ENCODE results near the gene LRRC27. TPM values are rescaled to one million over a fixed set of nuclear protein-coding genes. Genes with fewer than 3 reads are reported as not detected.

Gene LRRC27
- polyA plus RNA-seq, 1 experiment = 10.5 TPM

- Histone ChIP-seq H3K27me3 (ENCODE audit: control insufficient read depth, insufficient read depth, low read length) (no peaks in the 10 kb centered on the region), H3K36me3 (ENCODE audit: control insufficient read depth, insufficient read depth, low read length) (peaks cover 6% of the 10 kb centered on the region), H3K4me3 (ENCODE audit: low read depth, low read length) (no peak overlapping the region)
- no peak for DNase-seq (ENCODE audit: low read depth)
- ChIA-PET POLR2A (no interaction called here), CTCF (interaction anchor here (1.0 kb wide), 1 partner anchor 9 kb away, joined by 4 read pairs; no protein-coding TSS in a partner anchor)
- no peak for TF ChIP-seq CTCF (IDR thresholded peaks at IDR 0.05; ENCODE audit: insufficient read depth, low read depth, low read length)
These were observed 78.2 kb downstream of the LRRC27 start for GRCh38 chr10:132410056-132410778.

GRCh38 chr10:132410779-132411532 is 79.0 kb downstream of the LRRC27 start:
- Histone ChIP-seq H3K27me3 (ENCODE audit: control insufficient read depth, insufficient read depth, low read length) (no peaks in the 10 kb centered on the region), H3K36me3 (ENCODE audit: control insufficient read depth, insufficient read depth, low read length) (peaks cover 4% of the 10 kb centered on the region), H3K4me3 (ENCODE audit: low read depth, low read length) (no peak overlapping the region)
- CTCF ChIA-PET = interaction anchor here (1.0 to 1.1 kb wide), 3 partner anchors 8 to 197 kb away, joined by 3 to 4 read pairs (median 3); no protein-coding TSS in a partner anchor
- TF ChIP-seq CTCF (IDR thresholded peaks at IDR 0.05; ENCODE audit: insufficient read depth, low read depth, low read length) = no peak
- POLR2A ChIA-PET = no interaction called here
- DNase-seq (ENCODE audit: low read depth) = no peak

- Histone ChIP-seq H3K4me3 (ENCODE audit: low read depth, low read length) (no peak overlapping the region), H3K36me3 (ENCODE audit: control insufficient read depth, insufficient read depth, low read length) (no peaks in the 10 kb centered on the region; the same call in 1 of the 2 replicates), H3K27me3 (ENCODE audit: control insufficient read depth, insufficient read depth, low read length) (no peaks in the 10 kb centered on the region)
- POLR2A ChIA-PET = no interaction called here
- CTCF ChIA-PET = interaction anchor here (1.0 to 1.4 kb wide), 3 partner anchors 12 to 198 kb away, joined by 3 read pairs; no protein-coding TSS in a partner anchor
- TF ChIP-seq CTCF (IDR thresholded peaks at IDR 0.05; ENCODE audit: insufficient read depth, low read depth, low read length) = no peak
- DNase-seq (ENCODE audit: low read depth) = no peak
These were observed 79.7 kb downstream of the LRRC27 start for GRCh38 chr10:132411561-132412253.

GRCh38 chr10:132412316-132413192 is 80.6 kb downstream of the LRRC27 start:
- no peak for TF ChIP-seq CTCF (IDR thresholded peaks at IDR 0.05; ENCODE audit: insufficient read depth, low read depth, low read length)
- POLR2A ChIA-PET = no interaction called here
- no peak overlapping the region for H3K4me3 ChIP-seq (ENCODE audit: low read depth, low read length)
- H3K36me3 ChIP-seq (ENCODE audit: control insufficient read depth, insufficient read depth, low read length) = no peaks in the 10 kb centered on the region; the same call in 1 of the 2 replicates
- no peaks in the 10 kb centered on the region for H3K27me3 ChIP-seq (ENCODE audit: control insufficient read depth, insufficient read depth, low read length)
- CTCF ChIA-PET = interaction anchor here (1.1 to 1.4 kb wide), 2 partner anchors 12 to 43 kb away, joined by 3 read pairs; no protein-coding TSS in a partner anchor
- DNase-seq (ENCODE audit: low read depth) = no peak
